HG03039 (cell line): Measurements from ENCODE around the gene OVOL1.

Experiments
- ATAC-seq: cut with Tn5 transposase; IDR thresholded peaks from one replicate; pipeline ENCODE4 v1.9.1; 2021; ENCODE audit warnings: mild to moderate bottlenecking, moderate library complexity; ENCODE audit not compliant: unreplicated experiment

OVOL1 gene

GRCh38 chr11:65790902-65791650 lies 4.2 kb downstream of the OVOL1 start:
- ATAC-seq: no peak

GRCh38 chr11:65791719-65792213 lies 4.9 kb downstream of the OVOL1 start:
- ATAC-seq: no peak

GRCh38 chr11:65792456-65792855 lies 5.6 kb downstream of the OVOL1 start:
- ATAC-seq: no peak

GRCh38 chr11:65793144-65793581 lies 6.3 kb downstream of the OVOL1 start:
- ATAC-seq: no peak

DNA sequence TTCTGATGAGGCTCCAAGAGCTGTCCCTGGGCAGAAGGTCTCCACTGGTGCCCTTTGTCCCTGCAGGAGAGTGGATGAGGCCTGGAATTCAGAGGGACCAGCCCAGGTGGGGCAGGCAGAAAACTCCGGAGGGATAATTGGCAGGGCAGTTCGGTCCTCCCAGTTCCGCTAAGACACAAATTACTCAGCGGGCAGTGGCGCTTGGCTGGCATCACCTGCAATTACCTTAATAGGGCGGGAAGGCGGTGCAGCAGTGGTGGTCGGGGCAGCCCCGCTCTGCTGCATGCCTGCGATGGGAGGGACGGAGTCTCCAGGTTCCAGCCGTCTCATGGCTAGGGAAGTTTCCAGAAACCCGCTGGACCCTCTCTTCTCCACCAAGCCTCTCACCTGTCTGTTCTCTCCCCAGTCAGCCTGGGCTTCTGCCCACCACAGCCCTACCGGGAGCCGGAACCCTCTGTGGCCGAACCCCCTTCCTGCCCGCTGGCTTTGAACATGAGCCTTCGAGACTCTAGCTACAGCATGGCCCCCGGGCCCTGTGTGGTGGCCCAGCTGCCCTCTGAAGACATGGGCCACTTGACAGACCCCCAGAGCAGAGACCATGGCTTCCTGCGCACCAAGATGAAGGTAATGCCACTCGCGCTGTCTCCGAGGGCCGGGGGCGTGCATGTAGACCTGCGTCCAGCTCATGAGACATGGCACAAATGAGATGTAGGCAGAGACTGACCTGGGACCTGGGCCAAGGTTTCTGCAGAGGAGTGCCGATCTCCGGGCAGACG lies 7.0 kb downstream of the OVOL1 start:
- ATAC-seq: no peak

- no peak for ATAC-seq
Measured at GRCh38 chr11:65794570-65795510, 8.0 kb downstream of the OVOL1 start.

DNA sequence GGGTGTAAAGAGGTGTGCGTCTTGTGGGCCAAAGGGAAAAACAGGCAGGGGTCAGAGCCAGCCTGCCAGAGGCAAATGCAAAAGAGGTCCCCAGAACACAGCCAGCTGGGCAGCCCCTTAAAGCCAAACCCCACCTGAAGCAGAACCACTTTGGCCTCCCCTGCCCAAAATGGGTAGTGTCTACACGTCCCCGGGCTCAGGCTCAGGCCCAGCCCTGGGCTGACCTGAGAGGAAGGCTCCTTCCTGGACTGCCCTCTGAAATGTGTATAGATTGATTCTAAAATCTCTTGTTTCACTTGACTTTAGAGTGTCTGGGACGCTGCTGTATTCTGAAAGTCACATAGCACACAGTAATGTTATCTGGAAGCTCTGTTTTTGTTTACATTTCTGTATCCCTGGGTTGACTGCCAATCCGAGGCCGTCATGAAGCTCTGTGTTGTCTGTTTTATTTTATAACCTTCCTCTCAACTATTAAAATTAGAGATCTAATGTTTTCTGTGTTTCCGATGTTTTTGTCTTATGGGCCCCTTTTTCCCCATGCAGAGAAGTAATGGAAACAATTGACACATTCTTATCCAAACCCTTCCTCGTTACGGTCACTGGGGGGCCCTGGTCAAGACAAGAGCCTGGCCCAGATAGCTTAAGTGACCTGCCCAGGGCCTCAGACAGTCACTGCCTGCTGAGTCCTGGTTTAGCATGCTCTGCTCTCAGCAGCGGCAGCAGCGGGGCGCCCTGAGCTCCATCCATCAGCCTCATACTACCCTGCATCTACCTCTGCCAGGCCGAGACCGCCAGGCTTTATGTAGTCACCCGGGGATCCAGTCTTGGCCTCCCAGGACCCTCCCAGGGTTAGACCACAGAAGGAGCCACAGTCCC lies 10.1 kb downstream of the OVOL1 start:
- ATAC-seq: no peak

- ATAC-seq: no peak
Measured at GRCh38 chr11:65797711-65798110, 10.8 kb downstream of the OVOL1 start.

DNA sequence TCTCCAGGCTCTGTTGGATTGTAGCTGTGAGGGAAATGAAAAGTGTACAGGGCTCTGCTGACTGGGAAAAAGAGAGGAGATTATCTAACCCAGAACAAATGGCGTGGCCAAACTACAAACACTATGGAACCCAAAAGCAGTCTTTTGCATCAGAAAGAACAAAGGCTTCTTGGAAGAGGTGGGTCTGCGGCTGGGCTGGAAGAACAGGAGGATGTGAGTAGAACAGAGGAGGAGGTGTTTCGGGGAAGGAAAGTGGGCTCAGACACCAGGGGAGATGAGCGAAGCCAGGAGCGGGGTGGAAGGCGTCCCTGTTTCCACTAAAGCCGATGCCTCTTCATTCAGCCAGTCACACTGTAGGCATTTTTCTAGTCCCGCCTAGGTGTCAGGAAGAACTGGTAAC lies 12.0 kb downstream of the OVOL1 start:
- no peak for ATAC-seq

GRCh38 chr11:65801153-65801987 lies 14.5 kb downstream of the OVOL1 start:
- no peak for ATAC-seq

DNA sequence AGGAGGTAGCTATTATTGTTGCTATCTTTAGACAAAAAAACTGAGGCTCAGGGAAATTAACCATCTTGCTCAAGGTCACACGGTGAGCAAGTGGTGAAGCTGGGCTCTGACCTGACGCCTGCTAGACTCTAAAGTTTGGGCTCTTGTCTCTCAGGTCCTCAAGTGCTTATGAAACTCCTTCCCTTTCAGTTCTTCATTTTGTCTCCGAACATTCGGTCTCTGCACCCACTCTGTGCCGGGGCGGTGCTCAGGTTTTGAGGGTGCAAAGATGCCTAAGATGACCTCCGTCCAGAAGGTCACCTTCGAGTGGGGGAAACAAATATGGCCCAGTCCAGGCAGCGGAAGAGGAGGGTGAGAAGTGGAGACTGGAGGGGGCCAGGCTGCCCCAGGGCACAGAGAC lies 16.0 kb downstream of the OVOL1 start:
- ATAC-seq: no peak

DNA sequence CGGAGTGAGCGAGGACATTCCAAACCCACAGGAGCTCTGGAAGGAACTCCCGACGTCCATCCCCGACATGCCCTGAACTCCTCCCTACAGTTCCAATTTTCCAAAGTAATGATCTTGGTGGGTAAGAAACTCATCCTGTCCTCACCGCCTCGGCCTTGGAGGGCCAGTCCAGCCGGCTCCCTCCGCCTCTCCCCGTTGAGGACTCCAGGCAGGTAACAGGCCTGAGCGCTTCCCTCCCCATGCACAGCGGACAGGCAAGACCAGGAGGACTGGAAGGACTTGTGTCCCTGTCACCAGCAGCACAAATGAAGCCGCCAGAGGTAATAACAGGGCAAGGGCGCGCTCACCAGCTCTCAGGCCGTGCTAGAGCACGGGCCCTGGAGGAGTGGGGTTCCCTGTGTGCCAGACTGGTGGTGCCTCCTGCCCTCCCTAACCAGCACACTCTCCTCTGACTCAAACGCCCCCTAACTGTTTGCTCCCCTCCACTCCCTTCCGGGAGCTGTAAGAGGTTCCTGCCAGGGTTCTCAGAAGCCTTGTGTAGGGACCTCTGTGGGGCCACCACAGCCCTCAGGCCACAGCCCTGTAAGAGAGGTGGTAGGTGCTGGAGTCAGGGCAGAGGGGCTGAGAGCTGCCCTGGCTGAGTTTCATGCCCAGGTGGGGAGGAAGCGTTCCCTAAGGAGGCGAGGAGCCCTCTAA lies 17.1 kb downstream of the OVOL1 start:
- ATAC-seq: no peak

DNA sequence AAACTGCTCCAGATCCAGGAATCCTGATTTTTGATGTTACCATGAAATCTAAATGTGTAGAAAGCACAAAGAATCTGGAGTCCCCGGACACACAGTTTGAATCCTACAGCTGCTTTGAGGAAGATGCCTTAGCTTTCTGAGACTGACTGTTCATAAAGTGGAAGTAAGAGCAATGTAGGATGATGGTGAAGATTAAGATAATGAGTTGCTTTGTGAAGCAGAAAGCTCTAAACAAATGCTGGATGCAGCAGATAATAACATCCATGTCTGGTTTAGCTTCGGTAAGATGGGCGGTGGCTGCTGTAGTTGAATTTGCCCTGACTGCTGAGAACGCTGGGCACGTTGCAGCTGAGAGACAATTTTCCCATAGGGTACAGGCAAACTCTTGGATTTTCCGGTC lies 20.1 kb downstream of the OVOL1 start:
- ATAC-seq: no peak

GRCh38 chr11:65808744-65809341 lies 22.0 kb downstream of the OVOL1 start:
- no peak for ATAC-seq

DNA sequence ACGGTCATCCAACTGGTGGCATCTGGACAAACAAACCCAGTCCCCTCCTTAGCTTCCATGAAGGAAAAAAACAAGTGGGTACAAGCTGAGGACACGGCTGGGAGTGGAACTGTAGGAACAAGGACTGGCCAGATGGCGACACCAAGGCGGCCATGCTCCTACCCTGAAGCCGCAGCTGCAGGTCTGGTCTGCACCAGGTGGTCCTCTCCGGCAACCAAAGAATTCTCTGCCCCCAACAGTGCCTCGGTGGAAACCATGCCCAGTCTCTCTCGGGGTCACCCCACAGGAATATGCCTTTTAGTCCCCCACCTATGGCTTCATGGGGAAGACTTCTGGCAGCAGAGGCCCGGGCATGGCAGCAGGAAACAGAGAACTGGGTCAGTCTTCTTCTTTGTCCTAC lies 22.6 kb downstream of the OVOL1 start:
- no peak for ATAC-seq

DNA sequence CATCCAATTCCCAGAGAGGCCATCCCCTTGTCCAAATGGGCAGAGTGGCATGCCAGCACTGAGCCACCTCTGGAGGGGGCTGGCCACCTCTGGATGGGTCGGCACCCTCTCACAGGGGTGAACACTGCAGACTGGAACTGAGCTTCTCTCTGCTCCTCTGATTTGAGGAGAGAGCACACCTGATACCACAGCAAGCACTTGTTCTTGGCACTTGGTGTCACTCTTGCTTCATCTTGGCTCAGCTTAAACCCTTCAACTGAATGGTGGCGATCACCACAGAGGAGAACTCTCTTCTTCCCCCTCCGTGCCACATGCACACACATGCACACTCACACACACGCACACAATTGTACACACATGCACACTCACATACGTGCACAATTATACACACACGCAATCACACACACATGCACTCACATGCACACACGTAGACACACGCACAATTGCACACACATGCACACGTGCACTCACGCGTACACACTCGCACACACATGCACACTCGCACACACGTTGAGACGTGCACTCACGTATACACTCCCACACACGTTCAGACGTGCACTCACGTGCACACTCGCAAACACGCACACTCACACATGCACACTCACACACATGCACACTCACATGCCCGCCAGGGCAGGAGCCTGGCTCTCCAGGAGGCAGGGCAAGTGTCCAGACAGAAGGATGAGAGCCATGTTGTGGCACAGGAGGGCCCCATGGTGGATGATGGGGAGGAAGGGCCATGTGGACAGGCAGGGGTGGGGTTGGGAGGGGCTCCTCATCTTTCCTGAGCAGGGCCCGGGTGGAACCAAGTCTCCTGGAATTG lies 23.4 kb downstream of the OVOL1 start:
- no peak for ATAC-seq

DNA sequence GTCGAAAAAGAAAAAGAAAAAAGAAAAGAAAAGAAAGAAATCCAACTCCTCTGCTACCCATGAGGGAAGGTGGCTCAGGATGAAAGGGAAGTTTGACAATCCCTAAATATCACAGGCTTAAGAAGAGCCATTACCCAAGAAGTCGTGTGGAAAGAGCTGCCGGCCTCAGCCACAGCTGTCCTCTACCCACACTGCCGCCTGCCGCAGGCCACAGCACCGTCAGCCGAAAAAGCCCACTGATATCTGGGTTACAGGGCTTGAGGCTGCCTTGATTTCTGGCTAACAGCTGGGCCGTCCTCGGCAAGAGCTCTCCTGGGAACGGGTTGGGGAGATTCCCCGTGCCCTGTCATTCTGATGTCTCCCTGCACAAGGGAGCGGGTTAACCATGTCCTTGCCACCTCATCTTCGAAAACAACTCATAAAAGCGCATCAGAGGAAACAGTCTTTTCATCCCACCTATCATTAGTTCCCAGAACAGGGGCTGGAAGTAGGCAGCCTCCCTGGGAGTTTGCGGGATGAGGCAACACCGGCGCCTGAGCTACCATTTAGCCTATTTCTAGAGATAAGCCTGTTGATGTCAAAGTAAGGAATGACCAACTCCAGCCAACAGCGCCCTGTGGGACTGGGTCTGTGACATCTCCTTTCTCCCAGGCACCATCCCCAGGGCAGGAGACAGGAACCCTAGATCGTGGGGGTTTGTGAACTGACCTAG lies 25.1 kb downstream of the OVOL1 start:
- no peak for ATAC-seq
